ENCODE results near the gene DCX.

The DCX gene

GRCh38 chrX:111411983-111412382 lies at the start of gene DCX:
TSS of gene DCX (minus strand) at chrX:111412192. CDS start at chrX:111410398, 1,794 bp downstream.
- H3K27ac Mint-ChIP-seq: peak within 1 kb of the TSS; percentile 85

GRCh38 chrX:111460607-111461006 lies 48.6 kb upstream of the DCX start:
- Mint-ChIP-seq H3K4me3 (no peak overlapping the region), H3K4me1 (no peaks in the 10 kb centered on the region), H3K9me3 (peaks cover 11% of the 10 kb centered on the region), H3K27ac (no peak overlapping the region), H3K36me3 (ENCODE audit: low read depth) (no peaks in the 10 kb centered on the region), H3K27me3 (ENCODE audit: low read depth, poor library complexity) (peaks cover 2% of the 10 kb centered on the region)
- TF ChIP-seq CTCF (IDR thresholded peaks at IDR 0.05): no peak
- DNase-seq: no peak

More at GRCh38 chrX:111411983-111412382, at the start of gene DCX:
- H3K4me1 Mint-ChIP-seq: peaks cover 24% of the 10 kb centered on the region
- DNase-seq: no peak
- no peaks in the 10 kb centered on the region for H3K36me3 Mint-ChIP-seq (ENCODE audit: low read depth)
- peak within 1 kb of the TSS; percentile 87 for H3K4me3 Mint-ChIP-seq
- no peaks in the 10 kb centered on the region for H3K9me3 Mint-ChIP-seq
- H3K27me3 Mint-ChIP-seq (ENCODE audit: low read depth, poor library complexity): peaks cover 7% of the 10 kb centered on the region
- TF ChIP-seq CTCF (IDR thresholded peaks at IDR 0.05): no peak

- Mint-ChIP-seq H3K4me3 (no peak overlapping the region), H3K27me3 (ENCODE audit: low read depth, poor library complexity) (no peaks in the 10 kb centered on the region), H3K36me3 (ENCODE audit: low read depth) (no peaks in the 10 kb centered on the region), H3K9me3 (no peaks in the 10 kb centered on the region), H3K27ac (no peak overlapping the region), H3K4me1 (peaks cover 12% of the 10 kb centered on the region)
- DNase-seq: peak; percentile 58
- TF ChIP-seq CTCF (IDR thresholded peaks at IDR 0.05): peak; percentile 39
These were observed 35.3 kb upstream of the DCX start for GRCh38 chrX:111447298-111447697.

- no peaks in the 10 kb centered on the region for H3K9me3 Mint-ChIP-seq
- peaks cover 19% of the 10 kb centered on the region for H3K4me1 Mint-ChIP-seq
- H3K27ac Mint-ChIP-seq: no peak overlapping the region
- DNase-seq: peak; percentile 21
- H3K27me3 Mint-ChIP-seq (ENCODE audit: low read depth, poor library complexity): peaks cover under 1% of the 10 kb centered on the region
- no peaks in the 10 kb centered on the region for H3K36me3 Mint-ChIP-seq (ENCODE audit: low read depth)
- no peak overlapping the region for H3K4me3 Mint-ChIP-seq
- peak; percentile 68 for TF ChIP-seq CTCF (IDR thresholded peaks at IDR 0.05)
These were observed 33.5 kb upstream of the DCX start for GRCh38 chrX:111445485-111445884.

GRCh38 chrX:111444881-111445280 lies 32.9 kb upstream of the DCX start:
- DNase-seq: no peak
- peaks cover 3% of the 10 kb centered on the region for H3K27me3 Mint-ChIP-seq (ENCODE audit: low read depth, poor library complexity)
- no peak for TF ChIP-seq CTCF (IDR thresholded peaks at IDR 0.05)
- no peaks in the 10 kb centered on the region for H3K36me3 Mint-ChIP-seq (ENCODE audit: low read depth)
- no peak overlapping the region for H3K27ac Mint-ChIP-seq
- no peaks in the 10 kb centered on the region for H3K9me3 Mint-ChIP-seq
- H3K4me3 Mint-ChIP-seq: no peak overlapping the region
- H3K4me1 Mint-ChIP-seq: peaks cover 19% of the 10 kb centered on the region

GRCh38 chrX:111443946-111444345 lies 32.0 kb upstream of the DCX start:
- H3K4me3 Mint-ChIP-seq: no peak overlapping the region
- no peak for TF ChIP-seq CTCF (IDR thresholded peaks at IDR 0.05)
- H3K27ac Mint-ChIP-seq: no peak overlapping the region
- H3K27me3 Mint-ChIP-seq (ENCODE audit: low read depth, poor library complexity): peaks cover 3% of the 10 kb centered on the region
- peaks cover 19% of the 10 kb centered on the region for H3K4me1 Mint-ChIP-seq
- no peak for DNase-seq
- no peaks in the 10 kb centered on the region for H3K36me3 Mint-ChIP-seq (ENCODE audit: low read depth)
- no peaks in the 10 kb centered on the region for H3K9me3 Mint-ChIP-seq
